Uterus (tissue), 4 donors: ENCODE results near the gene USP35. TPM values are rescaled to one million over a fixed set of nuclear protein-coding genes. Genes with fewer than 3 reads are reported as not detected.

Experiments used
- DNase-seq, 2 donors: peaks; one replicate each; pipeline ENCODE4 v3.0.0-alpha.2; 2019 to 2020
- H3K27ac ChIP-seq, 2 donors: fragments of 200-600 bp; sonication (generic); 1 replicate in 1 of 2; 2 replicates in 1 of 2; pipeline ENCODE4 v1.5.1; 2016 to 2018
- H3K27me3 ChIP-seq, 2 donors: fragments of 200-600 bp; sonication (generic); one replicate each; pipeline ENCODE4 v1.5.1; 2018 to 2019; ENCODE audit warnings: control low read depth in 1 of 2
- H3K36me3 ChIP-seq, 2 donors: fragments of 200-600 bp; sonication (generic); one replicate each; pipeline ENCODE4 v1.5.1; 2019; ENCODE audit warnings: control low read depth in 1 of 2
- H3K4me1 ChIP-seq, 2 donors: fragments of 200-600 bp; sonication (generic); one replicate each; pipeline ENCODE4 v1.5.1; 2018 to 2019; ENCODE audit warnings: control low read depth in 1 of 2
- H3K4me3 ChIP-seq, 2 donors: fragments of 200-600 bp; sonication (generic); 1 replicate in 1 of 2; 2 replicates in 1 of 2; pipeline ENCODE4 v1.5.1; 2018 to 2019; ENCODE audit warnings: mild to moderate bottlenecking in 1 of 2
- H3K9me3 ChIP-seq, 2 donors: fragments of 200-600 bp; sonication (generic); one replicate each; pipeline ENCODE4 v1.5.1; 2019; ENCODE audit warnings: control low read depth in 1 of 2
- POLR2A ChIP-seq, 2 donors: fragments of 450-650 bp; IDR thresholded peaks; one replicate each; pipeline ENCODE4 v1.6.1; 2016; ENCODE audit warnings: antibody characterized with exemption in 2 of 2, mild to moderate bottlenecking in 1 of 2, moderate library complexity in 1 of 2
- intact Hi-C: fragments of 100-400 bp; cut with DNase I; formaldehyde crosslinking; loops from one replicate; pipeline ENCODE4 v1.15.1; 2023; ENCODE audit warnings: low total_unique reads
- total RNA-seq, 4 donors: library from RNA; depleted of rRNA in 3 of 4; stranded (reverse); fragments of >200 nt in 3 of 4; gene quantifications; one replicate each; pipeline versions ENCODE4 v1.1.0 to v1.2.4, GENCODE V29; 2014 to 2023
- TF ChIP-seq, protein P1 (sequence below), 4 experiments: fragments of 200-600 bp in 2 of 4; fragments of 450-650 bp in 2 of 4; sonication (generic) in 2 of 4; IDR thresholded peaks; one replicate each; pipeline ENCODE4 v1.5.1; 2016 to 2019; ENCODE audit warnings: antibody characterized with exemption in 4 of 4, mild to moderate bottlenecking in 2 of 4, moderate library complexity in 1 of 4
- donor health status: DM: yes; HTN: yes; CAD: no.

USP35 gene
- total RNA-seq, 4 donors from 2014 or later = 5.4 to 25.3 (median 10.3) TPM

DNA sequence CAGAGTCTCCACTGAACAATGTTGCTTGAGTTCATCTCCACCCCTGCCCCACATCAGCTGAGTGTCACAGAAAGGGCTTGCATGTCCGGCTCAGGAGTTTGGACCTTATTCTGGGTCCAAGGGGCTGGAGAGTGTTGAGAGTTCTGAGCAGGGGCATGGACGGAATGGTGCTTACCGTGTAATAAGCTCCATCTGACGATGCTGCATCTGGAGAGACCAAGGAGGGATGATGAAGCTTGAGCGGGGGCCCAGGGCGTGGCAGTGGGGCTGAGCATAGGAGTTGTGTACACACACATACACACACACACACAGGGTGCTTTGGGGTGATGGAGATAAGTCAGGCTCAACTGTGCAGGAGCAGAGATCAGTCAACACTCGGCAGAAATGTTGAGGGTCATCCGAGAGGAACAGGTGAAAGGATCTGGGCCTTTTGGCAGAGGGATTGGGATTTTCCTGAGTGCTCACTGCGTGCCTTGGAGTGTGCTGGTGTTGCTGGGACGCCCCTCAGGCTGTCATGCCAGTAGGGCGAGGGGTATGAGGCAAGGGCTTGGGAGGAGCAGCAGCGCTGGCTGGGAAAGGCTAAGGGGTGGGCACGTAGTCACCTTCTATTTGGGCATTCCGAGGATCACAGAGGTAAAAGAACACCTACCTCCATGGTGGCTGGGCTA lies 2.3 kb downstream of the USP35 start:
- intact Hi-C loops = no loop called here
- H3K4me3 ChIP-seq = no peak overlapping the region
- no peaks in the 10 kb centered on the region for H3K4me1 ChIP-seq
- H3K36me3 ChIP-seq = no peaks in the 10 kb centered on the region
- no peaks in the 10 kb centered on the region for H3K27me3 ChIP-seq
- TF ChIP-seq, protein P1, sequence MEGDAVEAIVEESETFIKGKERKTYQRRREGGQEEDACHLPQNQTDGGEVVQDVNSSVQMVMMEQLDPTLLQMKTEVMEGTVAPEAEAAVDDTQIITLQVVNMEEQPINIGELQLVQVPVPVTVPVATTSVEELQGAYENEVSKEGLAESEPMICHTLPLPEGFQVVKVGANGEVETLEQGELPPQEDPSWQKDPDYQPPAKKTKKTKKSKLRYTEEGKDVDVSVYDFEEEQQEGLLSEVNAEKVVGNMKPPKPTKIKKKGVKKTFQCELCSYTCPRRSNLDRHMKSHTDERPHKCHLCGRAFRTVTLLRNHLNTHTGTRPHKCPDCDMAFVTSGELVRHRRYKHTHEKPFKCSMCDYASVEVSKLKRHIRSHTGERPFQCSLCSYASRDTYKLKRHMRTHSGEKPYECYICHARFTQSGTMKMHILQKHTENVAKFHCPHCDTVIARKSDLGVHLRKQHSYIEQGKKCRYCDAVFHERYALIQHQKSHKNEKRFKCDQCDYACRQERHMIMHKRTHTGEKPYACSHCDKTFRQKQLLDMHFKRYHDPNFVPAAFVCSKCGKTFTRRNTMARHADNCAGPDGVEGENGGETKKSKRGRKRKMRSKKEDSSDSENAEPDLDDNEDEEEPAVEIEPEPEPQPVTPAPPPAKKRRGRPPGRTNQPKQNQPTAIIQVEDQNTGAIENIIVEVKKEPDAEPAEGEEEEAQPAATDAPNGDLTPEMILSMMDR (IDR thresholded peaks at IDR 0.05) = no peak
- TF ChIP-seq POLR2A (IDR thresholded peaks at IDR 0.05) = no peak
- no peak overlapping the region for H3K27ac ChIP-seq
- no peaks in the 10 kb centered on the region for H3K9me3 ChIP-seq
- DNase-seq = no peak

DNA sequence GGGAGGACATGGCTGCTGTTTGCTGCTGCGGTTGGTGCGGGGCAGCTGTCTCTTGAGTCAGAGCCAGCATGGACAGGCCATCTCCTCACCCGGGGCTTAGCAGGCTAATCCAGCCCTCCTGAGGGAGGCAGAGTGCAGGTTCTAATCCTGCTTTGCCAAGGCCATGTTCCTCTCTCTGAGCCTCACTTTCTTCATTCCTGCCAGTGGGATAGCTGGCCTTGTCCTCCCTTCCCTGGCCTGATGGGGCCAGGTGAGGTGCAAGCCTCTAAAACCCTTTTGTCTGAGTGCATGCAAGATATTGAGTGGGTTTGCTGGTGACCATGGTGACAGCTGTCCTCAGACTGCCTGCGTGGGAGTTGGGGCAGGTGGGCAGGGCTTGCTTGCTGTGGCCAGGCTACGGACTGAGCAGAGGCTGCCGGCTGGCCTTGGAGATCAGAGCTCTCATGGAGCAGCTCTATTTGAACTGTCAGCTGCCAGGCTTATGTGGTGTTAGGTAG lies 3.6 kb downstream of the USP35 start:
- H3K9me3 ChIP-seq = no peaks in the 10 kb centered on the region
- H3K4me1 ChIP-seq = no peaks in the 10 kb centered on the region
- H3K27ac ChIP-seq = no peak overlapping the region
- TF ChIP-seq POLR2A (IDR thresholded peaks at IDR 0.05) = no peak
- TF ChIP-seq, protein P1 (IDR thresholded peaks at IDR 0.05) = no peak
- H3K27me3 ChIP-seq = no peaks in the 10 kb centered on the region
- DNase-seq = no peak
- H3K4me3 ChIP-seq = no peak overlapping the region
- intact Hi-C loops = no loop called here
- no peaks in the 10 kb centered on the region for H3K36me3 ChIP-seq

- no peaks in the 10 kb centered on the region for H3K36me3 ChIP-seq
- TF ChIP-seq POLR2A (IDR thresholded peaks at IDR 0.05) = no peak
- TF ChIP-seq, protein P1 (IDR thresholded peaks at IDR 0.05) = no peak
- intact Hi-C loops = no loop called here
- DNase-seq = no peak
- no peak overlapping the region for H3K4me3 ChIP-seq
- no peaks in the 10 kb centered on the region for H3K27me3 ChIP-seq
- no peaks in the 10 kb centered on the region for H3K4me1 ChIP-seq
- no peaks in the 10 kb centered on the region for H3K9me3 ChIP-seq
- no peak overlapping the region for H3K27ac ChIP-seq
Observed at GRCh38 chr11:78192911-78193351, 4.2 kb downstream of the USP35 start.

DNA sequence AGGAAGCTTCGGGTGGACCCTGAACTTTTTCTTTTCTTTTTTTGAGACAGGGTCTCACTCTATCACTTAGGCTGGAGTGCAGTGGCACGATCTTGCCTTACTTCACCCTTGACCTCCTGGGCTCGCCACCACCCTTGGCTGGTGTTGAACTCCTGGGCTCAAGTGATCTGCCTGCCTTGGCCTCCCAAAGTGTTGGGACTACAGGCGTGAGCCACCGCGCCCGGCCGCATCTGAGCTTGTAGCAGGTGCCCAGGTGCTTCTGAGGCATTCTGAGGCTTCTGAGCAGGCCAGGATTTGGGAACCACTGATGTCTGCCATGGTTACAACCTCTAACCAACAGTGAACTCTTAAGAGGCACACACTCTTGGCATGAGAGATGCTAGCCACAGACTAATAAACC lies 5.1 kb downstream of the USP35 start:
- no peak overlapping the region for H3K27ac ChIP-seq
- intact Hi-C loops = no loop called here
- no peak for DNase-seq
- no peaks in the 10 kb centered on the region for H3K4me1 ChIP-seq
- no peak overlapping the region for H3K4me3 ChIP-seq
- no peaks in the 10 kb centered on the region for H3K36me3 ChIP-seq
- no peaks in the 10 kb centered on the region for H3K9me3 ChIP-seq
- no peaks in the 10 kb centered on the region for H3K27me3 ChIP-seq
- TF ChIP-seq POLR2A (IDR thresholded peaks at IDR 0.05) = no peak
- TF ChIP-seq, protein P1 (IDR thresholded peaks at IDR 0.05) = no peak

DNA sequence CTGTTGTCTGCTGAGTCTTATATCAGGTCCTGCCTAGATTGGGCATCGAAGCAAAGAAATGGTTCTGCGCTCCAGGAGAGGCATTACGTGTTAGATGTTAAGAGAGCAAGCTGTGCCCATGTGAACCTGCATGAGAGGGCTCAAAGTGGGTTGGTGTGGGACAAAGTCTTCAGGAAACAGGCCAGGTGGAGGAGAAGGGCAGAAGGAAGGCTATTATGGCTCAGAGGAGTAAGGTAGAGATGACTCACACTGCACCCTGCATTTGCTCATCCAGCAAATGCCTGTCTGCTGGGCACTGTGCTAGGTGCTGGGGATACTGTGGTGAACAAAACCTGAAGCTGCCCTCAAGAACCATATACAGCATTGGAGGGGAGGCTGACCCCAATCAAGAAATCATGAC lies 5.8 kb downstream of the USP35 start:
- Histone ChIP-seq H3K4me1 (no peaks in the 10 kb centered on the region), H3K36me3 (no peaks in the 10 kb centered on the region), H3K4me3 (no peak overlapping the region), H3K27me3 (no peaks in the 10 kb centered on the region), H3K27ac (no peak overlapping the region), H3K9me3 (no peaks in the 10 kb centered on the region)
- no peak for DNase-seq
- TF ChIP-seq, protein P1 (IDR thresholded peaks at IDR 0.05) = no peak
- no peak for TF ChIP-seq POLR2A (IDR thresholded peaks at IDR 0.05)
- intact Hi-C loops = no loop called here
